Pulmonary artery endothelial cell (primary cell): ENCODE measurements around the gene HNRNPLL. TPM values are rescaled to one million over a fixed set of nuclear protein-coding genes. Genes with fewer than 3 reads are reported as not detected.
"Not testable (repeated sequence)": the region's sequence is repeated elsewhere in the genome, so short reads cannot be mapped to it uniquely, and the experiment has no call there.

Experiments
- DNase-seq: peaks from one replicate; pipeline ENCODE4 v3.0.0-alpha.2; 2011; ENCODE audit warnings: low read depth, low spot score
- total RNA-seq: library from RNA; depleted of rRNA; stranded (reverse); fragments of >200 nt; gene quantifications from 2 replicates; pipeline ENCODE4 v1.2.3, GENCODE V29; 2014

The HNRNPLL gene
- total RNA-seq, 1 donor from 2014 or later = 36.7 TPM

DNA sequence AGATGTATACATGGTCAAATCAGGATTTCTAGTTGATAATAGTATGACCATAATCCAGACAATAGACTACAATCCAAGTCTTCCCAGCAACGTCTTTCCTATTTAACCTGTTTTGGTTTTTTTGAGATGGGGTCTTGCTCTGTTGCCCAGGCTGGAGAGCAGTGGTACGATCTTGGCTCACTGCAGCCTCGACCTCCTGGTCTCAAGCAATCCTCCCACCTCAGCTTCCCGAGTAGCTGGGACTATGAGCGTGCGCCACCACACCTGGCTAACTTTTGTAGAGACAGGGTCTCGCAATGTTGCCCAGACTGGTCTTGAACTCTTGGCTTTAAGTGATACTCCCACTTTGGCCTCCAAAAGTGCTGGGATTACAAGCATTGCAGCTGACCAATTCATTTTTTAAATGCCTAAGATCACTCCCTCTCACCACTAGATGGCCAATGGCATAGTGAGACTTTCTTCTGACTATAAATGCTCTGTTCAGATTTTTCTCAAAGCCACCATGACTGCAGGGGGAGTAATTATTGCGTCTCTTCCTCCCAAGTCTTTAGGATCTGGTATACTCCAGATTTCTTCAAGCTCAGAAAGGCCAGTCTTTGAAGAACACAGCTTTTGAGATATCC lies 47.6 kb downstream of the HNRNPLL start:
- no peak for DNase-seq

DNA sequence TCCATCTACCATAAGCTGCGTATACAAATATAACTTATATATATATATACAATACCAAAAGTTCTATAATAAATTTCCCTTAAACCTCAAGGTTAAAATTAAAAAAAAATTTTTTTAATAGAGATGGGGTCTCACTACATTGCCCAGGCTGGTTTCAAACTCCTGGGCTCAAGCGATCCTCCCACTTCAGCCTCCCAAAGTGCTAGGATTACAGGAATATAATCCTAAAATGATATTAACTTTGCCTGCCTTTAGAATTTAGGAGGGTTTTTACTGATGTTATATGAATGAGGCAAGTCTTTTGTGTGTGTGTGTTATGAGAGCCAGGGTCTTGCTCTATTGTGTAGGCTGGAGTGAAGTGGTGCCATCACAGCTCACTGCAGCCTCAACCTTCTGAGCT lies 49.2 kb downstream of the HNRNPLL start:
- DNase-seq = no peak

DNA sequence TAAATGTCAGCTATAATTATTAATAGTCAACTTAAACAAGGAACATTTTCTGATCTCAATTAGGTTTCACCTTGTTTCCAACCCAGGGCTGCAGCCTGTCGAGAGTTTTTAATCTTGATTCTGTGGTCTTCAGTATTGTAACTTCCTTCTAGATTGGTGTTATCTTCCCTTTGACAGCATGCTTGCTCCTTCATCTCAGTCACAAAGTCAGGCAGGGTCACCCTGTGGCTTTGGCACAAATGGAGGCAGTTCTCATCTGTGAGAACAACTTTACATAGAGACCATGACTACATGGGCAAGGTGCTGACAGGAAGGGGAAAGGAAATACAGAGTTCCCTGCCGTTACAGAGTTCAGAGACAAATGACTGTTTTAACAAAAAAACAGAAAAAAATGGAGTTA lies 50.5 kb downstream of the HNRNPLL start:
- DNase-seq = no peak

DNA sequence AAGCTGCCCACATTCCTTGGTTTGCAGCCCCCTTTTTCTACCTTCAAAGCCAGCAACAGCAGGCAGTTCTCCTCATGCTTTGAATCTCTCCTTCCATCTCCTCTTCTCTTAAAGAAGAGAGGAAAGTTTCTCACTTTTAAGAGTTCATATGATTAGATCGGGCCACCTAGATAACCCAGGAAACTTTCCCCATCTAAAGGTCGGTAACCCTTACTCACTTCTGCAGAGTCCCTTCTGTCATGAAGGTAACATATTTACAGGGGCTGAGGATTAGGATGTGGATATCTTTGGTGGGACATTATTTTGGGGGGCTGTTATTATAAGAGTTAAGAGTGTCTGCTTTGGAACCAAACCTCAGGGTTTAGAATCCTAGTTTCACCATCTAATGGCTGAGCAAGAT lies 51.0 kb downstream of the HNRNPLL start:
- DNase-seq = no peak

DNA sequence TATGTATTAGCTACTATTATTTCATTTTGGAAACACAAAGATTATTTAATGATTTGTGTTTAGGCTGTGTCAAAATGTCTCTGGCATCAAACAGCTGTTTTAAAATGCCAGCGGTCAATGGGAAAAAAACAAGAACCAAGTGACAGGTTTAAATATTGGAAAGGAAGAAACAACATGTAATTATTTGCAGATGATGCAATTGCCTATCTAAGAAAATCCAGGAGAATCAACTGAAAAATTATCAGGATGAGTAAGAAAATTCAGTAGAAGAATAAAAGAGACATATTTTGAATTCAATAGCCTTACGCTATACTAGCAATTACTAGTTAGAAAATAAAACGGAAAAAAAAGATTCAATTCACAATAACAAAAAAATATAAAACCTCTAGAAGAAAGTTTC lies 51.6 kb downstream of the HNRNPLL start:
- DNase-seq = no peak

DNA sequence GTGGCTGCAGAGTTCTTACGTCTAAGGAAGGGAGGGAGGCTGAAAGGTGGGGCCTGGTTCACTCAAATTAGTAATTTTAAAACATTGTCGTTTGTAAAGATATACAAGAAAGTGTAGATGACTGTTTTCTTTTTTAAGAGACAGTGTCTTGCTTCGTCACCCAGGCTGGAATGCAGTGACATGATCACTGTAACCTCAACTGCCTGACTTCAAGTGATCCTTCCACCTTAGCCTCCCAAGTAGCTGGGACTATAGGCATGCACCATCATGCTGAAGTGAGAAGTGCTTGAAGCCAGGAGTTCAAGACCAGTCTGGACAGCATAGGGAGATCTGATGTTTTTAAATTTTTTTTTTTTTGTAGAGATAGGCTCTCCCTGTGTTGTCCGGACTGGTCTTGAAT lies 52.9 kb downstream of the HNRNPLL start:
- DNase-seq = no peak

DNA sequence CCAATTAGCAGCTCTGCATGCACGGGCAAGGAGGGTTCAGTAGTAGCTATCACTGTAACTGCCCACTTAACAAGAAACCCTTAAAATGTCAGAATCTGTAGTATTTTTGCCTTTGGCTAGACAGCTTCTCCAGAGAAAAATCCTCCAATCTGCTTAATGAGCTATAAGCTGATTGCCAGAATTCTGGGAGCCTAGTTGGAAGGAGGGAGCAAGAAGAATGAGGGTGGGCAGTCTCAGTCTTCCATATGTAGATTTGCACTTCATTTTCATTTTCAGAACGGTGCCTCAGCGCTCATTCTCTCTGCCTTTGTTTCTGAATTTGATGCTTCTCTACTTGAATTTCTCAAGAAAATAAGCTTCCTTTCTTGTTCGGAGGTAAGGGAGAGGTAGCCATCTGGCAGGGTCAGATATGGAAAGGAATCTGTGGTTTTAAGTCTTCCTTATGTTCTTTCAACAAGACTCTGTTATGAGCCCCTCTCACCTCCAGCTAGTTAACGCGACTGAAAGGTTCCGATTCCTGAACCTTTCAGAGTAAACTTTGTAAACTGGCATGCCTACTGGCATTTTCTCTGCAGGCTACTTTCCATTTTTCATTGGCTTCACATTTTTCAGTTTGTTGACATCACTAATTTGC lies 53.5 kb downstream of the HNRNPLL start:
- DNase-seq = no peak

DNA sequence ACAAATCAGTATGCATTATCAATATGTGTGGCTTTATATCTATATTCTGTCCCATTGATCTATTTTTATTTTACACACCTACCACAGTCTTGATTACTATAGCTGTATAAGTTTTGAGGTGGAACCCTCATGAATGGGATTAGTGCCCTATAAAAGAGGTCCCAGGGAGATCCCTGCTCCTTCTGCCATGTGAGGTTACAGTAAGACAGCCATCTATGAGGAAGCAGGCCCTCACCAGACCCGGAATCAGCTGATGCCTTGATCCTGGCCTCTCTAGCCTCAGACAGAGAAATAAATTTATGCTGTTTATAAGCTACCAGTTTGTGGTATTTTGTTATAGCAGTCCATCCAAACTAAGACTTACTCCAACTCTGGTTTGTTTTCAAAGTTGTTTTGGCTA lies 54.9 kb downstream of the HNRNPLL start:
- no peak for DNase-seq

DNA sequence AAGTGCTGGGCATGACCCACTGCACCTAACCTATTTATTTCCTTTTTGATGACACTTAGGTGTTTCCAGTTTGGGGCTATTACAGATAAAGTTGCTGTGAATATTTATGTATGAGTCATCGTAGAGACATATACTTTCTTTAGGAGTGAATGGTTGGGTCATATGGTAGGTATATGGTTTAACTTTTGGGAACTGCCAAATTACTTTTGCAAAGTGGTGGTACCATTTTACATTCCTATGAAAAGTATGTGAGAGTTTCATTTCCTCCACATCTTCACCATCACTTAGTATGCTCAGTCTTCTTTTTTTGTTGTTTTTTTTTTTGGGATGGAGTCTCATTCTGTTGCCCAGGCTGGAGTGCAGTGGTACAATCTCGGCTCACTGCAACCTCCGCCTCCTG lies 56.1 kb downstream of the HNRNPLL start:
- no peak for DNase-seq

DNA sequence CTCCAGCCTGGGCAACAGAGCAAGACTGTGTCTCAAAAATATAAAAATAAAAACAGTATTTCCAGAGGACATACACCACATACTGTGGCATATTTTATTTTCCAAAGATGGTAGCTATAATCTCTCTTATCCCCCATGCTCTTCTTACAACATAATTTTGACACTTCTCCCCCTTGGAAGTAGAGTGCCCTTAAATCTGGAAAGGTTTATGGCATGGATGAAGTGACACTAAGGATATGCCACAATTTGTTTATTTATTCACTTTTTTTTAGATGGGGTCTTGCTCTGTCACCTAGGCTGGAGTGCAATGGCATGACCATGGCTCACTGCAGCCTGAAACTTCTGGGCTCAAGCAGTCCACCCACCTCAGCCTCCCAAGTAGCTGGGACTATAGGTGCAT lies 56.7 kb downstream of the HNRNPLL start:
- DNase-seq = no peak

DNA sequence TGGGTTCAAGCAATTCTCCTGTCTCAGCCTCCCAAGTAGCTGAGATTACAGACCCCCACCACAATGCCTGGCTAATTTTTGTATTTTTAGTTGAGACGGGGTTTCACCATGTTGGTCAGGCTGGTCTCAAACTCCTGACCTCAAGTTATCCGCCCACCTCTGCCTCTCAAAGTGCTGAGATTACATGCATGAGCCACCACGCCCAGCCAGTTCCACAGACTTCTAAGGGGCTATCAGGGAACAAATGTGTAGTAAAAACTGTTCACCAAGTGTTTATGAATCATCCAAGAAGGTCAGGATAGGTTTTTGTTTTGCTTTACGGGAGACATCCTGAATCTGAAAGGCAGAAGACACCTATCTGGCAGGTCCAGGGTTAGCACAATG lies 60.5 kb downstream of the HNRNPLL start:
- not testable (repeated sequence) for DNase-seq

DNA sequence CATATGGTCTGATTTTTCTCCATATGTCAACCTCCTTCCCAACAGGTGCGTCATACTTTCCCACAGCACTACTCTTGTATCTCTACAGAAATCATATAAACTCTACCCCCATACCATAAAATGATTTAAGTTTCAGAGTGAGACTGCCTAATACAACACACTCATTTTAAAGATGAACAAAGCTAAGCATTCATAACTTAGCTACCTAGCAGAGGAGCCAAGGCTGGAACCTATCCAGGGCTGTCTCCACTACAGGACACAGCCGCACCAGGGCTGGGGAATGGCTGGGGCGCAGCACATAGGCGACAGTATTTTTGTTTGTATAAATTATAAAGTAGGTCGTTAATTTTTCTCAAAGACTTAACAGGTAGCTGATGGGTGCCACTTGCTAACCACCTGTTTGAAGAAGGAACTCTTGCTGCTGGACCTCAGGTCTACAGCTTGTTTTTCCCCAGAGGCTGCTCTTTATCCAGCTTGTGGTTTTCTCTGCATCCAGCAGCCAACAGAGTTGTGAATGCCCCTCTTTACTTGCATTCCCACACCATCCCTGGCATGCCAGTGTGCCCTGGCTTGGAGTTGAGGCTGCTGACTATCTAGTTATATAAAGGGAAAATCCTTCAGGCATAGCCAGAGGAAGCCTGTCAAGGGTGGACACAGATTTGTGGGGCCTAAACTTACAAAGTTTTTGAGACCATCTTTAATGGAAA lies 62.0 kb downstream of the HNRNPLL start:
- no peak for DNase-seq

DNA sequence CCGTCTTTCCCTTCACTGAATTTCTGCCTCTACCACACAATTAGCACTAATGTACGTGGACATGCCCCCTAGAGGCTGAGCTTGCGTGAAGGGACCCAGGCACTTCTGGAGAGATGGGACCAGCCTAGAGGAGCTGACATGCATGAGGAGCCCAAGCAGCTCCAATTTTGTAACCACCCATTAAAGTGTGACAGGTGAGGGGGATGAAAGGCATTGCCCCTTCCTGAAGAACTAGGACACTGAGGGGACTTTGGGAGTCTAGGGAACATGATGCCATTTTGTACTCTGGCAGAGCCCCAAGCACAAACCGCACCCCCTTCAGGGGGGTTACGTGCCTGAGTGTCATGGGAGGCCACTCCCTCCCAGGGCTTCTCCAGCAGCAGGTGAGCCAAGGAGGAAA lies 63.6 kb downstream of the HNRNPLL start:
- no peak for DNase-seq

DNA sequence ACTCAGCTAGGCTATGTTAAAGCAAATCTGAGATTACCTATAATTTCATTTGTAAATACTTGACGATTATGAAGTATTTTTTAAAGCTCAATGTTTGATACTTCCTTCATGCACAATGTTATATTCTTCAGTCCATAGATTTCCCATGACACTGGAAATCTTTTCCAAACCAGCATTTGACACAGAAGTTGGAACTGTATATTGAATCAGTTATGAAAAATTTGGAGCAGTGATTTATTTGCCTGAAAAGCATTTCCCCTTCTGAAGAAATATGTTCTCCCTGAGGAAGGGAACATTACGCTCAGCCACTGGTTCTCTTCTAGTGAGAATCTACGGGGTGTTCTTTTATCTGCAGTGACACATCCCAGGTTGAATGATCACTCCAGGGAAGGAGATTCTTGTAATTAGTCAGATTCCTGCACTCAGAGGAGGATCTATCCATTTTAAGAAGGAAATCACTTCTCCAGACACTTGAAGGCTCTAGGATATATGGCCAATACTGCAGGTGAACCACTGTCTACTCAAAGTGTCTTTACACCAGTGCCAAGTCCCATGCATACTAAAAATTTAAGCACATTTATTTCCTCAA lies 64.7 kb downstream of the HNRNPLL start:
- DNase-seq = no peak

DNA sequence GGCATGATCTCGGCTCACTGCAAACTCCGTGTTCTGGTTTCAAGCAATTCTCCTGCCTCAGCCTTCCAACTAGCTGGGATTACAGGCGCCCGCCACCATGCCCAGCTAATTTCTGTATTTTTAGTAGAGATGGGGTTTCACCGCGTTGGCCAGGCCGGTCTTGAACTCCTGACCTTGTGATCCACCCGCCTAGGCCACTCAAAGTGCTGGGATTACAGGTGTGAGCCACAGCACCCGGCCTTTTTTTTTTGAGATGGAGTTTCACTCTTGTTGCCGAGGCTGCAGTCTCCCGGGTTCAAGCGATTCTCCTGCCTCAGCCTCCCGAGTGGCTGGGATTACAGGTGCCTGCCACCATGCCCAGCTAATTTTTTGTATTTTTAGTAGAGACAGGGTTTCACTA lies 65.4 kb downstream of the HNRNPLL start:
- not testable (repeated sequence) for DNase-seq

DNA sequence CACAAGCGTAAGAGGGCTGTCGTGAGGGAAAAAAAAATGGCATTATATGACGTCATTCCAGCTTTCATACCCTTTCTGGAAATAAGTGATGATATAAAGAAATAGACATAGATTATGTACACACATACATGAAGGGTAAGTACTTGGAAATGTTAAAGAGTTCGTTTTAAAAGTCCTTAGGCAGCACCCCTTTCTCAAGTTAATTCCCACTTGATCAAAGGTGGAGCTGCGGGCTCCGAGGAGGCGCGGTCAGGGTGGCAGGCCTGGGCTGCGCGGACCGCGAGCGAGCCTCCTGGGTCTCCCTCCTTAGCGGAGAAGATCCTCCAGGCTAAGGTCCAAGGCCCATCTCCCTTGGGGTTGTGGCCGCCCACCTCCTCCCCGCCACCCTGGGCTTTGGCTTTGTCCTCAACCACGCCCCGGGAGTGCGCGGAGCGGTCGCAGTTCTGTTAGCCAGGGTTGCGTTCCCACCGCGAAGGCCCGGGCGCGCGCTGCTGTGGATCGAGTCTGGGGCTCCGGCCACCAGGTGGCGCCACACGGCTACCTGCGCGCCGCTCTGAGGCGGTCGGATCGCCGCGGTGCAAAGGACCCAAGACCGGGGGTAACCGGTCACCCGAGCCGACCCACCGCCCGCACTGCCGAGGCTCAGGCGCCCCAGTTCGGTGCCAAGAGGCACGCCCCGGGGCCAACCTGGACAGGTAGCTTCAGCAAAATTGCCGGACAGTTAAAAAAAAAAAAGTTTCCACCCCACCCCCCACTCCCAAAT lies 66.8 kb downstream of the HNRNPLL start:
- DNase-seq = peak; percentile 30

DNA sequence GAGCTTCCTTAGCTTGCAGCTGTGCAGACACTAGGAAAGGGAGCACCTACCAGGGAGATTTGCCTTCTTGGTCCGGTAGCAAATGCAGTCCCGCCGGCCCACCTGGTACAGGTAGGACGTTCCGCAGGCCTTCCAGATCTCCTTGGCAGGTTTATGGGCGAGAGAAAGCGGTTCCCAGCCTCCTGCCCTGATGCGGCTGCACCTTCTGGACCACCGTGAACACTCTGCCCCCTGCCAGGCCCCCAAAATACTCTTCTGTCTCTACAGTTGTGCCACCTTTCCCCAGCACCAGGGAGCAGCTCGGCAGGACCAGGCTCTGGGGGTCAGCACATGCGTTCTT lies 67.4 kb downstream of the HNRNPLL start:
- DNase-seq = no peak

DNA sequence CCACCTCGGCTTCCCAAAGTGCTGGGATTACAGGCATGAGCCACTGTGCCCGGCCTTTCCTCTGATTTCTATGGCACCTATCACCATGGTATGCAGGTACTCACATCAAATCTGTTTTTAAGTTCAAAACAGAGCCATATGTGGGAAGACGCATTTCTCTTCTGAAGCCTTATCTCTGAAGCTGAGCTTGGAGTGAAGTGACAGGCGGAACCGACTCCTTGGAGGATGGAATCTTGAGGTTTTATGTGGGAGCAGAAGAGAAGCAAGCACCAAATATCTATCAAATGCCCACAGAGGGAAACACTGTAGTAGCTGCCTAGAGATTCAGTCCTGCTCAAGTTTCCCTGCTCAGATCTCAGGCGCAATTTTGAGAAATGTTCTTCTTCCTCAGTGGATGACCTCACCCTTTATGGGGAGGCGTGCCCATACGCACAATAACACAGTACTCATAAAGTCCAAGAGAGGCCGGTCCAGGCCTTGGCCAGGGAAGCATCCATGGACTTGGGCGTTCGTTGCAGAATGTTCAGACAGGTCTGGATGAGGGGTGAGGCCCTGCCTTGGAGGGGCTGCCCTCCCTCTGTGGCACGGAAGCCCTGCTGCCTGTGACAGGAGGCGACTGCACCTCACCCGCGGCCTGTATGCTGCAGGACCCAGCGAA lies 67.9 kb downstream of the HNRNPLL start:
- DNase-seq = no peak

DNA sequence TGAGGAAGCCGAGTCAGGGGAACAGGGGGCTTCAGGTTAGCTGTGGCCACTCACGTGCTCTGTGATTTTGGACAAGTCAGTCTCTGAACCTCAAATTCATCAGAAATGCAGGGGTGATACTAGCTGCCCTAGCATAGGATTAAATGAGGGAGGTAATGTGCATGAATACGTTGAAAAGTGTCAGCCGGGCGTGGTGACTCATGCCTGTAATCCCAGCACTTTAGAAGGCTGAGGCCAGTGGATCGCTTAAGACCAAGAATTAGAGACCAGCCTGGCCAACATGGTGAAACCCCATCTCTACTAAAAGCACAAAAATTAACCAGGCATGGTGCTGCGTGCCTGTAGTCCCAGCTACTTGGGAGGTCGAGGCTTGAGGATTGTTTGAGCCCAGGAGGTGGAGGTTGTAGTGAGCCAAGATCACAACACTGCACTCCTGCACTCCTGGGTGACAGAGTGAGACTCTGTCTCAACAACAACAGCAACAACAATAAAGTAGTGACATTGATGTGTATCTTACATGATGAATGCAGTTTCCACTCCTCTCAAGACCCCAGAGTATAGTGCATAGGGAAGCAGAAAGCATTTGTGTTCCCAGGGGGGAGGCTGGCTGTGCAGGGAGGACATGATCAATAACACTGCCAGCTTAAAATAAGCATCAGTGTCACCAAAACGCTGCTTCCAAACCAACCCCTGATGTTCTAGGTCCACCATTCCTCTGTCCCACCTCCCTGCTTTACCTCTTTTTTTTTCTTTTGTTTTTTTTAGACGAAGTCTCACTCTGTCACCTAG lies 68.8 kb downstream of the HNRNPLL start:
- no peak for DNase-seq

DNA sequence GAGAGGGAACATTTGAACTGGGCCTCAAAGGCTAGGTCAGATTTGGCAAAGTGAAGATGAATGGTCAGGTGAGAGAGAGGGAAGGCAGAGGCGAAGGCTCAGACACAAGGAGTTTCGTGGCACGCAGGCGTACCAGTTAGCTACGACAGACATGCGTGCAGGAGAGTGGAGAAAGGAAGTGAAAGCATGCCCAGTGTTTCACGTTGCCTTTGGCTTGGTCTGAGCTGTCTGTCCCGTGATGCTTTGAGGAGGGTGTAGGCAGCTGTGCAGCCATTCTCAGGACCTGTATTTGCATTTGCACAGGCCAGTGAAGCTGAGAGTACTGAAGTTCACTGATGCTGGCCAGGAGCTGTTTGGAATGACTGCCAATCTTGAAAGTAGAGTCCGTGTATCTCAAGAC lies 69.5 kb downstream of the HNRNPLL start:
- no peak for DNase-seq

DNA sequence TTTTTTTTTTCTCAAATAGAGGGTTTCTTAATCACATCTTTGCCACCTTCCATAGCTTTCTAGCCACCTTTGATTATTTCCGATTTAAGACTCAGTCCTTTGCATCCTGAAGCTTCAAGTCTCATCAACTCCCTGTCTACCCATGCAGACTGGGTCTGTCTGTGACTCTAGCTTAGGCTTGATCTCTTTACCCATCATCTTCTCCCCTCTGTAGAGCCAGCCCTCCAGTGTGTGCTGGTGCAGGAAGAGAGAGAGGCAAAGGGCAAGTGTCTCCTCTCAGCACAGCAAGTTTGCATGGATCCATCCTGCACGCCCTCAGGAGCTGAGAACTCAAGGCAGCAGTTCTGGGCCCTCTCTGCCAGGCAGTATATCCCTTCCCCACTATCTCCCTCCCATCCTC lies 70.4 kb downstream of the HNRNPLL start:
- no peak for DNase-seq
